Measurements from ENCODE around the gene EEF1G.

Gene EEF1G

DNA sequence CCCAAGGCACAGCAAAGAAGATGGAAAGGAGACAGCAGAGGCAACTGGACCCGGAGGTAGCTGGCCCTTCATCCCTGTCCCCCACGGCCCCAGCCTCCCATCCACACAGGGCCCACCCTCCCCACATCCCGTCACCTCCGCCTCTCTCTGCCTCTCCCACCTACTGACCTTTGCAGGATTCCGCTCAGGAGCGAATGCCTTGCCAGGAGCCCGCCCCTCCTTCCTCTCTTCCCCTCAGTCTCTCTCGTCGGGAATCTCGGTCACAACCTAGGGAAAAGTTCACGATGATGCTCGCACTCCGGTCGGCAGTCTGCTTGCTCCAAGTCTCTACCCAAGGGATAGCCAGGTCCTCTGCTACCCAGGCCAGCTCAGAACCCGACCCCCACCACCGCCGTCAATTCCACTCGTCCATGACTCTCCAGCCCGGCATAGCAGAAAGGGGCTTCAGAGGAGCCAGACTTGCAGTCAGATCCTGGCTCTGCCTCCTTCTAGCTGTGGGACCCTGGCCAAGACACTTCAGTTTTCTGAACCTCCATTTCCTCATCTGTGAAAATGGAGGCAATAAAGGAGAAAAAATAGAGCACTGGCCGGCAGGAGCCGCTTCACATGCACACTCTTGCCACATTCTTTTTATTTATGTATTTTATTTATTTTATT, 37.3 kb downstream of the EEF1G start:
- Histone ChIP-seq H3K9me3 (replicated peaks; ENCODE audit: insufficient read depth, low read length) (no peaks in the 10 kb centered on the region), H3K9ac (ENCODE audit: low read length) (no peak overlapping the region), H2AFZ (ENCODE audit: low read length) (no peak overlapping the region), H3K9me2 (replicated peaks; ENCODE audit: insufficient read depth, low read length) (no peaks in the 10 kb centered on the region), H3K4me2 (ENCODE audit: low read depth, low read length) (no peak overlapping the region), H3F3A (ENCODE audit: insufficient read depth, low read length) (peaks cover 9% of the 10 kb centered on the region; the same call in 1 of the 2 replicates), H3K27me3 (replicated peaks; ENCODE audit: insufficient read depth, low read length) (no peaks in the 10 kb centered on the region), H3K4me3 (ENCODE audit: low read length) (no peak overlapping the region), H4K20me1 (ENCODE audit: insufficient read depth, low read length) (no peaks in the 10 kb centered on the region), H3K27ac (ENCODE audit: low read length) (no peak overlapping the region), H3K36me3 (replicated peaks; ENCODE audit: insufficient read depth, low read length) (no peaks in the 10 kb centered on the region), H3K79me2 (ENCODE audit: low read length) (peaks cover 15% of the 10 kb centered on the region), H3K4me1 (ENCODE audit: low read length) (peaks cover 26% of the 10 kb centered on the region)
- DNase-seq, result no peak
- no peak for TF ChIP-seq EZH2phosphoT487 (IDR thresholded peaks at IDR 0.05; ENCODE audit: low read length)

GRCh38 chr11:62535802-62536201, 37.9 kb downstream of the EEF1G start:
- Histone ChIP-seq H3K79me2 (ENCODE audit: low read length) (peaks cover 15% of the 10 kb centered on the region), H3K36me3 (replicated peaks; ENCODE audit: insufficient read depth, low read length) (no peaks in the 10 kb centered on the region)

DNA sequence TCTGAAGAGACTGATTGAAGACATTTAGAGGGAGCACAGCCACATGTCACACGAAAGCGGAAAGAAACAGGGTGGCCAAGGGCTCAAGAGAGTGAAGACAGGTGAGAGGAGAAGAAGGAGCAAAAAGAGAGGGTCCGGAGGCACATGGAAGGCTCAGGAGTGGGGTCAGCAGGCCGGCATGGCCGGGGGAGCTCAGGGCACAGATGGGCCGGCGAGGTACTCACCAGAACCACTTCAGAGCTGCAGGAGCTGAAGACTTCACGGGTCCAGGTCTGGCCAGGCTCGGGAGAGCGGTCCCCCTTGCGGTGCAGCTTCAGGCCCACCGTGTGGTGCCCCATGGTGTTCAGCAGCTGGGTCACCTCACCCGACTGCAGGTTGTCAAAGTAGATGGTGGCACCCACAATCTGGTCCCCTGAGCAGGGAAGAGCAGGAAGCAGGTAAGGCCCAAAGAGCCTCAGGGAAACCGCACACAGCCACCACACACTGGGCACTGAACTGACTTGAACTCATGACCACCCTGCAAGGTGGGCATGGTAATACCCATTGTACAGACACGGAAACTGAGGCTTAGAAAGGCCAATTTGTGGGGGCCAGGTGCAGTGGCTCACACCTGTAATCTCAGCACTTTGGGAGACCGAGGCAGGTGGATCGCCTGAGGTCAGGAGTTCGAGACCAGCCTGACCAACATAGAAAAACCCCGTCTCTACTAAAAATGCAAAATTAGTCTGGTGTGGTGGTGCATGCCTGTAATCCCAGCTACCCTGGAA, 38.7 kb downstream of the EEF1G start:
- H3K36me3 ChIP-seq (replicated peaks; ENCODE audit: insufficient read depth, low read length), result no peaks in the 10 kb centered on the region
- H3F3A ChIP-seq (ENCODE audit: insufficient read depth, low read length), result peaks cover 2% of the 10 kb centered on the region; the same call in 1 of the 2 replicates
- peaks cover 14% of the 10 kb centered on the region for H3K4me1 ChIP-seq (ENCODE audit: low read length)
- H3K4me2 ChIP-seq (ENCODE audit: low read depth, low read length), result no peak overlapping the region
- no peak overlapping the region for H3K9ac ChIP-seq (ENCODE audit: low read length)
- H3K27me3 ChIP-seq (replicated peaks; ENCODE audit: insufficient read depth, low read length), result no peaks in the 10 kb centered on the region
- H3K9me3 ChIP-seq (replicated peaks; ENCODE audit: insufficient read depth, low read length), result no peaks in the 10 kb centered on the region
- TF ChIP-seq CTCF (IDR thresholded peaks at IDR 0.05; ENCODE audit: low read length), result no peak
- TF ChIP-seq EZH2 (optimal IDR thresholded peaks at IDR 0.05; ENCODE audit: low read depth, low read length), result no peak
- TF ChIP-seq EZH2phosphoT487 (IDR thresholded peaks at IDR 0.05; ENCODE audit: low read length), result no peak
- no peak overlapping the region for H3K27ac ChIP-seq (ENCODE audit: low read length)
- H3K9me2 ChIP-seq (replicated peaks; ENCODE audit: insufficient read depth, low read length), result no peaks in the 10 kb centered on the region
- DNase-seq, result no peak
- no peaks in the 10 kb centered on the region for H4K20me1 ChIP-seq (ENCODE audit: insufficient read depth, low read length)
- peaks cover 12% of the 10 kb centered on the region for H3K79me2 ChIP-seq (ENCODE audit: low read length)
- no peak overlapping the region for H2AFZ ChIP-seq (ENCODE audit: low read length)
- no peak overlapping the region for H3K4me3 ChIP-seq (ENCODE audit: low read length)

More at GRCh38 chr11:62535802-62536201, 37.9 kb downstream of the EEF1G start:
- H3K9me3 ChIP-seq (replicated peaks; ENCODE audit: insufficient read depth, low read length), result no peaks in the 10 kb centered on the region
- no peak overlapping the region for H3K27ac ChIP-seq (ENCODE audit: low read length)
- no peak overlapping the region for H3K4me2 ChIP-seq (ENCODE audit: low read depth, low read length)
- no peak overlapping the region for H2AFZ ChIP-seq (ENCODE audit: low read length)
- H4K20me1 ChIP-seq (ENCODE audit: insufficient read depth, low read length), result no peaks in the 10 kb centered on the region
- no peak overlapping the region for H3K4me3 ChIP-seq (ENCODE audit: low read length)
- H3K27me3 ChIP-seq (replicated peaks; ENCODE audit: insufficient read depth, low read length), result no peaks in the 10 kb centered on the region
- TF ChIP-seq EZH2phosphoT487 (IDR thresholded peaks at IDR 0.05; ENCODE audit: low read length), result no peak
- TF ChIP-seq CTCF (IDR thresholded peaks at IDR 0.05; ENCODE audit: low read length), result no peak
- no peak for TF ChIP-seq EZH2 (optimal IDR thresholded peaks at IDR 0.05; ENCODE audit: low read depth, low read length)
- no peaks in the 10 kb centered on the region for H3K9me2 ChIP-seq (replicated peaks; ENCODE audit: insufficient read depth, low read length)
- no peak for DNase-seq
- H3K4me1 ChIP-seq (ENCODE audit: low read length), result peaks cover 20% of the 10 kb centered on the region
- peaks cover 2% of the 10 kb centered on the region; the same call in 1 of the 2 replicates for H3F3A ChIP-seq (ENCODE audit: insufficient read depth, low read length)
- no peak overlapping the region for H3K9ac ChIP-seq (ENCODE audit: low read length)
